HL-60 (cell line): ENCODE data around the gene FLNB.

Source experiments
- DNase-seq, 2 experiments: peaks; one replicate each; pipeline ENCODE4 v3.0.0-alpha.2; 2010 to 2020; ENCODE audit warnings: low read depth in 1 of 2, low spot score in 1 of 2
- H3K27ac ChIP-seq: fragments of 250-450 bp; sonication (Bioruptor Pico); replicated peaks from 2 replicates; pipeline ENCODE4 v1.5.1; 2020; ENCODE audit warnings: mild to moderate bottlenecking, moderate library complexity
- H3K27me3 ChIP-seq: fragments of 250-450 bp; sonication (Bioruptor Pico); 2 replicates; pipeline ENCODE4 v1.5.1; 2021; ENCODE audit warnings: mild to moderate bottlenecking, moderate library complexity; ENCODE audit not compliant: insufficient read depth, poor library complexity, severe bottlenecking
- H3K4me3 ChIP-seq: replicated peaks from 2 replicates; pipeline ENCODE4 v1.5.1; 2011; ENCODE audit warnings: mild to moderate bottlenecking, control low read depth, low read length; ENCODE audit not compliant: insufficient read depth
- GABPA ChIP-seq: IDR thresholded peaks from 2 replicates; pipeline ENCODE4 v1.6.1; 2012; ENCODE audit warnings: low read depth
- POLR2AphosphoS5 ChIP-seq: IDR thresholded peaks from 2 replicates; pipeline ENCODE4 v1.6.1; 2012; ENCODE audit warnings: low read depth
- SPI1 ChIP-seq: IDR thresholded peaks from 2 replicates; pipeline ENCODE4 v1.6.1; 2012; ENCODE audit warnings: low read depth, mild to moderate bottlenecking, borderline replicate concordance
- TF ChIP-seq, protein P1 (sequence below): IDR thresholded peaks from one replicate; pipeline ENCODE4 v1.5.1; 2011; ENCODE audit warnings: low read length, control low read depth, inconsistent platforms; ENCODE audit not compliant: insufficient read depth
- TF ChIP-seq, protein P2 (sequence below): IDR thresholded peaks from 2 replicates; pipeline ENCODE4 v1.6.1; 2012; ENCODE audit warnings: low read depth; ENCODE audit not compliant: insufficient replicate concordance

FLNB gene

DNA sequence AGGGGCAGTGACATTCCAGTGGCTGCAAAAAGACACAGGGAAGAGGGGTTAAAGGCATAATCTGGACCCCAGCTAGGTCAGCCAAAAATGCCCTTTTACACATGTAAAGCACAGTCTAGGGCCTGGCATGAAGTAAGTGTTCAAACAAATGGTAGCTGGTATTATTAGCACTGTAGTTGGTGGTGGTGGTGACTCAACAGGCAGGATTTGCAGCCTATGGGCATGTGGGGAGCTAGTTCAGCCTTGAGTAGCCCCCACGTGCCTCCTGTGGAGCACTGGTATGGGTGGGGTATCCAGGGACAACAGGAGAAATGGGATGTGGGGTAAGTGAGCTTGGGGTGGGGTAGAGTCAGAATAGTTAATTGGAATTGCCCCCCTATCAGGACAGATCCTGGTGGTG lies 175.0 kb downstream of the FLNB start:
- TF ChIP-seq, protein P1, sequence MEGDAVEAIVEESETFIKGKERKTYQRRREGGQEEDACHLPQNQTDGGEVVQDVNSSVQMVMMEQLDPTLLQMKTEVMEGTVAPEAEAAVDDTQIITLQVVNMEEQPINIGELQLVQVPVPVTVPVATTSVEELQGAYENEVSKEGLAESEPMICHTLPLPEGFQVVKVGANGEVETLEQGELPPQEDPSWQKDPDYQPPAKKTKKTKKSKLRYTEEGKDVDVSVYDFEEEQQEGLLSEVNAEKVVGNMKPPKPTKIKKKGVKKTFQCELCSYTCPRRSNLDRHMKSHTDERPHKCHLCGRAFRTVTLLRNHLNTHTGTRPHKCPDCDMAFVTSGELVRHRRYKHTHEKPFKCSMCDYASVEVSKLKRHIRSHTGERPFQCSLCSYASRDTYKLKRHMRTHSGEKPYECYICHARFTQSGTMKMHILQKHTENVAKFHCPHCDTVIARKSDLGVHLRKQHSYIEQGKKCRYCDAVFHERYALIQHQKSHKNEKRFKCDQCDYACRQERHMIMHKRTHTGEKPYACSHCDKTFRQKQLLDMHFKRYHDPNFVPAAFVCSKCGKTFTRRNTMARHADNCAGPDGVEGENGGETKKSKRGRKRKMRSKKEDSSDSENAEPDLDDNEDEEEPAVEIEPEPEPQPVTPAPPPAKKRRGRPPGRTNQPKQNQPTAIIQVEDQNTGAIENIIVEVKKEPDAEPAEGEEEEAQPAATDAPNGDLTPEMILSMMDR: no peak
- TF ChIP-seq, protein P2, sequence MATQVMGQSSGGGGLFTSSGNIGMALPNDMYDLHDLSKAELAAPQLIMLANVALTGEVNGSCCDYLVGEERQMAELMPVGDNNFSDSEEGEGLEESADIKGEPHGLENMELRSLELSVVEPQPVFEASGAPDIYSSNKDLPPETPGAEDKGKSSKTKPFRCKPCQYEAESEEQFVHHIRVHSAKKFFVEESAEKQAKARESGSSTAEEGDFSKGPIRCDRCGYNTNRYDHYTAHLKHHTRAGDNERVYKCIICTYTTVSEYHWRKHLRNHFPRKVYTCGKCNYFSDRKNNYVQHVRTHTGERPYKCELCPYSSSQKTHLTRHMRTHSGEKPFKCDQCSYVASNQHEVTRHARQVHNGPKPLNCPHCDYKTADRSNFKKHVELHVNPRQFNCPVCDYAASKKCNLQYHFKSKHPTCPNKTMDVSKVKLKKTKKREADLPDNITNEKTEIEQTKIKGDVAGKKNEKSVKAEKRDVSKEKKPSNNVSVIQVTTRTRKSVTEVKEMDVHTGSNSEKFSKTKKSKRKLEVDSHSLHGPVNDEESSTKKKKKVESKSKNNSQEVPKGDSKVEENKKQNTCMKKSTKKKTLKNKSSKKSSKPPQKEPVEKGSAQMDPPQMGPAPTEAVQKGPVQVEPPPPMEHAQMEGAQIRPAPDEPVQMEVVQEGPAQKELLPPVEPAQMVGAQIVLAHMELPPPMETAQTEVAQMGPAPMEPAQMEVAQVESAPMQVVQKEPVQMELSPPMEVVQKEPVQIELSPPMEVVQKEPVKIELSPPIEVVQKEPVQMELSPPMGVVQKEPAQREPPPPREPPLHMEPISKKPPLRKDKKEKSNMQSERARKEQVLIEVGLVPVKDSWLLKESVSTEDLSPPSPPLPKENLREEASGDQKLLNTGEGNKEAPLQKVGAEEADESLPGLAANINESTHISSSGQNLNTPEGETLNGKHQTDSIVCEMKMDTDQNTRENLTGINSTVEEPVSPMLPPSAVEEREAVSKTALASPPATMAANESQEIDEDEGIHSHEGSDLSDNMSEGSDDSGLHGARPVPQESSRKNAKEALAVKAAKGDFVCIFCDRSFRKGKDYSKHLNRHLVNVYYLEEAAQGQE: no peak
- TF ChIP-seq POLR2AphosphoS5: no peak
- no peak for TF ChIP-seq SPI1
- no peak for TF ChIP-seq GABPA
- no peaks in the 10 kb centered on the region for H3K27me3 ChIP-seq
- DNase-seq: no peak

GRCh38 chr3:58183891-58184290 lies 175.7 kb downstream of the FLNB start:
- DNase-seq: no peak
- H3K27ac ChIP-seq: no peak overlapping the region
- no peaks in the 10 kb centered on the region for H3K27me3 ChIP-seq
- TF ChIP-seq GABPA: no peak
- no peak for TF ChIP-seq SPI1
- no peak for TF ChIP-seq POLR2AphosphoS5
- TF ChIP-seq, protein P1: no peak
- TF ChIP-seq, protein P2: no peak
- no peak overlapping the region for H3K4me3 ChIP-seq

More for the DNA sequence above, 175.0 kb downstream of the FLNB start:
- H3K4me3 ChIP-seq: no peak overlapping the region
- no peak overlapping the region for H3K27ac ChIP-seq

DNA sequence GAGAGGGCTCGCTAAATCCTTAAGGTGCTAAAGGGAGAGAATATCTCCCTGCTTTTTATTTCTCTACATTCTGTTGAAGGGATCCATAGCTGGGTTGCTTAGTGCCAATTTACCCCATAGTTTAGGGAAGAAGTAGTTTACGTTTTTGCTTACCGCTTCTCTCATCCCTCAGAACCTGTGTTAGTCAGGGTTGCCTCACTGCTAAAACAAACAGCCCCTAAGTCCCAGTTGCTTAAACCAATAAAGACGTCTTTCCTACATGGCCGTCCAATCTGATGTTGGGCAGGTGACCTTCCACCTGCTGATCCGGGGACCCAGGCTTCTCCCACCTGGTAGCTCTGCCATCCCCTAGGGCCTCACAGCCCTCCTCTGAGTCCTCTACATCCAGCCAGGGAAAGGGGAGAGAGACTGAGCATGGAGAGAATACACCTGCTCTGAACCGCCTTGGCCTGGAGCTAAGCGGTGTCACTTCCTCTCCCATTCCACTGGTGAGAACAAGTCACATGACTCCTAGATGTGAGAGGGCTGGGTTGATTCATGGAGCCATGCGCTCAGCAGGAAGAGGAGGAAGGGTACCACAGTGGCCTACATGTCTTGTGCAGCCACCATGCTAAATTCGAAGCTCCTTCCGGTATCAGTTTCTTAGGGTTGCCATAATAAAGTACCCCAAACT lies 176.2 kb downstream of the FLNB start:
- no peak for DNase-seq
- Histone ChIP-seq H3K4me3 (no peak overlapping the region), H3K27ac (no peak overlapping the region), H3K27me3 (no peaks in the 10 kb centered on the region)
- no peak for TF ChIP-seq POLR2AphosphoS5
- TF ChIP-seq, protein P1: no peak
- TF ChIP-seq, protein P2: no peak
